Stimulated activated CD4-positive, alpha-beta T cell treated with anti-CD3 and anti-CD28 coated beads, Interleukin-2, amount 100 ng/mL, for 4 hours (primary cell): ENCODE measurements around the gene MDP1.

Experiments used
- DNase-seq: peaks from one replicate; pipeline ENCODE4 v3.0.0-alpha.2; 2020; ENCODE audit warnings: low read depth

MDP1 gene

DNA sequence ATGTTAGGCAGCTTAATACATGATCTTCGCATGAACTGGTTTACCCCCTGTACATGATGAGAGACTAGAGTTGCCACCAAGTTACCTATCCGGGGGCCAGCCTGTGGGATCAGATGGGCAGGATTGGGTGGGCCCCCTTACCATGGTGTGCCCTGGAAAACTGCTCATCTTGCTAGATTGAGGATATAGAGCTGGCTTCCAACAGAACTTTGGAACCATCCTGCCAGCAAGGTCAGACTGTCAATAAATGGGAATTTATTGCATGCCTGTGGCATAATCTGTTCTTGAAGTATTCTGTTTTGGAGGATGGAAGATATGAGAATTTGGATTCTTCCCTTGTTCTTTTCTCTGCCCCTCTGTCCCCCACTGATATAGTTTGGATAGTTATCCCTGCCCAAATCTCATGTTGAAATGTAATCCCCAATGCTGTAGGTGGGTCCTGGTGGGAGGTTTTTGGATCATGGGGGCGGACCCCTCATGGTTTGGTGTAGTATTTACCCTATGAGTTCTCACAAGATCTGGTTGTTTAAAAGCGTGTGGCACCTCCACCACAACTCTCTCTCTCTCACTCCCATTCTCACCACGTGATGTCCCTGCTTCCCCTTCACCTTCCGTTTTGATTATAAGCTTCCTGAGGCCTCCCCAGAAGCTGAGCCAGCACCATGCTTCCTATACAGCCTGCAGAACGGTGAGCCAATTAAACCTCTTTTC, 16.9 kb downstream of the MDP1 start:
- DNase-seq = no peak

DNA sequence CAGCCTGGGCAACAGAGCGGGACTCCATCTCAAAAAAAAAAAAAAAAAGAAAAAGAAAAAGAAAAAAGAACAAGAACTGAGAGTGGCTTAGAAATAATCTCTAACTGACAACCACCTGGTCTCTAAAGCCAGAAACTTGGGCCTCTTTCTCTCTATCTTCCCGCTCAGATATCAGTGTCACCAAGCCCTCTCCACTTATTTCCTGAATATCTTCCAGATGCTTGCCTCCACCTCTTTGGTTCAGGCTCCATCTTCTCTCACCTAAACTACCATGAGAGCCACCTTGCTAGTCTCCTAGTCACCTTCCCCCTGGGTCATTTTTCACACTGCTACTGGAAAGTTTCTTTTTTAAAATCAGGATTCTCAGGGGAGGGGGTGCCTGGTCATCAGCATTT, 18.8 kb downstream of the MDP1 start:
- DNase-seq = no peak

DNA sequence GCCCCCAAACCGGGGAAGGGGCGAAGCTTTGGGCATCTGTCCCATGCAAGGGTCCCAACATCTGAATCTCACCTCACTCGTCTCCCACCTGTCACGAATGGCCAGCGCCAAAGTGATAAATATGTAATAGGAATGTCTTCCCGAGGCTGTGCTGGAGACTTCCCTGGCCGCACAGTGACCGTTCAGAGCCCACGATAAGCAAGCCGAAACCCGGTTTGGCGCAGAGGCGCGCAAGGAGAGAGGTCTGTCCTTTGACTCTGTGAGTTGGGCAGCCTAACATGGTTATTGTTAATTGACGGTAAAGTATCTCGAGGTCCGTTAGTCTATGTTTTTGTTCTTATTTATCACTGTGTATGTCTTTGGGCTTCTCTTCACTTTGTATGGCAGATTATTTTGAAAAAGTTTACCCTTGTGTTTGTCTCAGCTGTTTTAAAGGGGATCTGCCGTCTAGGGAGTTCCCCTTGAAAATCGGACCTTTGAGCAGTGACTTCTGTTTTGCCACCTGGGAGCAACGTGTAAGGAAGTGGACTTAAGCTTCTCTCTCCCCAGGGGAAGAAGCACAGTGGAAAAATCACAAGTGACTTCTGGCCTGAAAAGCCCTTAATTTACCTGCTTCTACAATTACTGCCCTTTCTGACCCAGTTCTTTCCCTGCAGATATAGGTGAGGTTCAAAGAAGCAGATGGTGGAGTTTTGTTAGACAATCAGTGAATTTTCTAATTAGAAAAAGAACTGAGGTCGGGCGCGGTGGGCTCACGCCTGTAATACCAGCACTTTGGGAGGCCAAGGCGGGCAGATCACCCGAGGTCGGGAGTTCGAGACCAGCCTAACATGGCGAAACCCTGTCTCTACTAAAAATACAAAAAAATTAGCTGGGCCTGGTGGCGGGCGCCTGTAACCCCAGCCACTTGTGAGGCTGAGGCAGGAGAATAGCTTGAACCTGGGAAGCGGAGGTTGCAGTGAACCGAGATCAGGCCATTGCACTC, 19.5 kb downstream of the MDP1 start:
- DNase-seq = no peak

DNA sequence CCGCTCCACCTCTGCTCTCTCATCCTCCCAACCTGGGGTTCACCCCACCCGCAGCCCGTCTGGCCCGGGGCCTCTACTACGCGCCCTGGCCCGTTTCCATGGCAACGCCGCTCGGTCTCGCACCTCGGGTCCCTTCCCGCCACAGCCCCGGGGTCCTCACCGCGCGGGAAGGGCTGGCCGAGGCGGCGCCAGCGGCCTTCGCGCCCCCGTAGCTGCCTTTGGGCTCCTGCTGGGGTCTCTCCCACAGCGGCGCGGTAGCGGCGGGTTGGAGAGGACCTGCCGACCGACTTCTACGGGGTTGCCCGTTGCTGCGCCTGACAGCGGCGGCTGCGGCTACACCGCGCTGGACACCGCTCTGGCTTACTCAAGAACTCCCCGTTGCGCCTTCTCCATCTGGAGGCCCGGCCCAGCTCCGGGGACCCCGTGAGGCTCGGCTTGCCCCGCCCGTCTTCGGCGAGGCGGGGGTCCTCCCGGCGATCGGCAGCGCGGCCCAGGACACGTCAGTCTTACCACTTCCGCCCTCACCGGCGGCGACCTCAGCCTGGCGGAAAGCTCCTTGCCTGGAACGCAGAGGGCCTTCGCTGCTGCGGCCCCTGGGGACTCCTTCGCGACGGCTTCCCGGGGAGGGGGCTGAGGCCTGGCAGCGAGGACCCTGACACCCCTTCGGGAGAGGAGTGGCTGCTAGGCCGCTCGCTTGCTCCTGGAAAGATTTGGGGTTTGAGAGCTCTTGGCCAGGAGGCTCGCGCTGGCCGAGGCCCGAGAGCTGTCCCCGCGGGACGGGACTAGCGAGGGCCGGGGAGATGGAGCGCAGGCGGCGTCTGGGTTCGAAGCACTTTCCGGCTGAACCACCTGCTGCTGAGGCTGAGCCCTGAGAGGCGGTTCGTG, 20.4 kb downstream of the MDP1 start, which contains the start of gene TM9SF1:
TSS of gene TM9SF1 (minus strand) at position 256 of the 885 bp plus-strand sequence. CDS start 422 bp downstream, outside the sequence.
- peak; percentile 83 for DNase-seq

DNA sequence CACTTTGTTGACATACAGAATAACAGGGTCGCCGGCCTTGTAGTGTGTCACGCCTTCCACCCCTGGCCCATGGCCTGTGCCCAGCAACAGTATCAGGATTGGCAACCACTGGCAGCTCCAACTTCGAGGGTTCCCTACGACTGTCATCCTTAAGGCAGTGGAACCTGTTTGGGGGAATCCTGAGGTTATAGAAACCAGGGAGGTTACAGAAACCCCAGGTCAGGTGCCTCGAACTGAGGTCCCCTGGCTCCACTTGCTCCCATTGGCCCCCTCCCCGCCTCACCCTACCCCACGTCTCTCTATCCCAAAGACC, 21.0 kb downstream of the MDP1 start:
- DNase-seq = no peak

DNA sequence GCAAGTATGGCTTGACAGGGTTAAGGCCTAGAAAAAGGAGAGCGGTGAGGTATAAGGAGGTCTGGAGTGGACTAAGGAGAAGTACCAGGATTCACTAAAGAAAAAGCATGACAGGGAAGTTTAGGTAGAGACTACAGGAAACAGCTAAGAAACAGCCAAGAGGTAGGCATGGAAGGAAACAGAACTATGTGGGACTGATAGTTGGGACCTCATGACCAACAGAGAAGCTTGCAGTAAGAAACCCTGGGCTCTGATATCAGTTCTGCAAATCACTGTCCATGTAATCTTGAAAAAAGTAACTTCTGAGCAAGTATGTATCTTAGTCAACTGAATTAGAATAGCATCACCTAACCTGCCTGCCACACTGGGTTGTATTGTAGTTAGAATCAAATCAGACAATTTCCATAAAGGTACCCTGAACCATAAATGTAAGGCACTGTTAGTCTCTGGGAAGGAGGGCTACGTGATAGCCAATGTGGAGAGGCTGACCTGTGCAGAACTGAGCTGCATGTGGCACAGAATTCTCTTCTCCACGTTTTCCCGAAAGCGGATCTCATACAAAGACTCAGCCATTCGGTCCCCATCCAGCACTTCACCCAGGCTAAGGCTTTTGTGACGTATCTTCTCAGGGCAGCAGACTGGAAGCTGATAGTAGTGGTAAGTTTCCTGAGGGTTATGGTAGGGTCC, 21.5 kb downstream of the MDP1 start:
- no peak for DNase-seq

DNA sequence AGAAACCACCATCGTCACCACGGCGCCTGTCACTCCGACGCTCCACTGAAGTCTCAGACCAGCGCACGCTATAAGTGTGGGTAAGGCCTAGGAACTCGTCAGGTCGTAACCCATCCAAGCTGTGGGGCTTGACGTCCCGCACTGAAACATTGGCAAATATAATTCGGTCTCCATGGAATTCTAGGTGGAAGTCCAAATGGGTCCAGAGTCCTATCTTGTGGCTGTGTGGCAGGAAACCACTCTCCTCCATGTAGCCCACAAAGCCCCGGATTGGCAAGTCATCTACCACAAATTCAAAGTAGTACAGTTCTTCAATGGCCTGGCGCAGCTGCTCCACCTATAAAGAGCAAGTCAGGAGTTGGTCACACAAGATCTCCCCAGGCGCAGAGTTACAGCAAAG, 22.9 kb downstream of the MDP1 start:
- DNase-seq = no peak

DNA sequence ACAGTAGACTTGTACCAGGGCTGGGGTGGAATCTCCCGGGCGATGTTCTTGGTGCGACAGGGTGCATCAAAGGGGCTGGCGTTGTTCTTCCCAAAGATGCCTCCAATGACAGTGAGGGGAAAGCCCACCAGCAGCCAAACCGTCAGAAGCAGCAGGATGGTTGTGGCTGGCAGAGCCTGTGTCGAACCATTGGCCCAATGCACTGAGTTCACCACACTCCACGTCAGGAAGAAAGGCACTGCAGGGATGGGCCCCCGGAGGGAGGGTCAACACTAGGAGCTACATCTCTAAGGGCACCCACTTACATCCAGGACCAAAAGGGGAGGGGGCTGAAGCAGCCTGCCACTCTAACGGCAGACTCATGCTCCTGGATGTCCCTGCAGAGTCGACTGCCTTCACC, 25.4 kb downstream of the MDP1 start:
- no peak for DNase-seq

DNA sequence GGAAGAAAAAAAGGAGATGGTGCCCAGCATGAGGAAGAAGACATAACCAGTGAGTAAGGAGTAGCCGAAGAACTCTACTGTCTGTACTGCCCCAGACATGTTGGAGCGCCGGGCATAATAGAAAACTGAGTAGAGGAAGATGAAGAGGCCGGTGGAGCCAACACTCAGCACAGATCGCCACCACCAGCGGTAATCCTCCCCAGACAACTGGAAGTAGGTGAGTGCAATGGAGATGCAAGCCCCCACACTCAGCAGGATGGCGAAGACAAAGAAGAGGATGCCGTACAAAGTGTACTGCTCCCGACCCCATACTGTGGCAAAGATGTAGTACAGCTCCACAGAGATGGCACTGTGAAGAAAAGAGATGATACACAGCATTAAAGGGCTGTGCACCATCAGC, 26.4 kb downstream of the MDP1 start:
- DNase-seq = no peak

DNA sequence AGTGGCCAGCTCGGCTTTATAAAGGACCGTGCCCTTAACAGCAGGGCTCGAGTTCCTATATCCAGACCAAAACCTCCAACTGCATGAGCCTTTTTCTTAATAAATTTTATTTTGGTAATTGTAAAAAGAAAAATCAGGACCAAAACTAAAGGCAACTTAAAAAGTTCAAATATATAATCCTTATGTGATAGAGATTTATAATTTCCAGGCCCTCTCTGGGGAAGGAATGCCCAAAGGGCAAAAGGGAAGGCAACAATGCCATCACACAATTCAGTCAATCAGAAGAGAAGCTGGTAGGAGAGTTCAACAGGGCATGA, 26.8 kb downstream of the MDP1 start:
- DNase-seq = no peak

DNA sequence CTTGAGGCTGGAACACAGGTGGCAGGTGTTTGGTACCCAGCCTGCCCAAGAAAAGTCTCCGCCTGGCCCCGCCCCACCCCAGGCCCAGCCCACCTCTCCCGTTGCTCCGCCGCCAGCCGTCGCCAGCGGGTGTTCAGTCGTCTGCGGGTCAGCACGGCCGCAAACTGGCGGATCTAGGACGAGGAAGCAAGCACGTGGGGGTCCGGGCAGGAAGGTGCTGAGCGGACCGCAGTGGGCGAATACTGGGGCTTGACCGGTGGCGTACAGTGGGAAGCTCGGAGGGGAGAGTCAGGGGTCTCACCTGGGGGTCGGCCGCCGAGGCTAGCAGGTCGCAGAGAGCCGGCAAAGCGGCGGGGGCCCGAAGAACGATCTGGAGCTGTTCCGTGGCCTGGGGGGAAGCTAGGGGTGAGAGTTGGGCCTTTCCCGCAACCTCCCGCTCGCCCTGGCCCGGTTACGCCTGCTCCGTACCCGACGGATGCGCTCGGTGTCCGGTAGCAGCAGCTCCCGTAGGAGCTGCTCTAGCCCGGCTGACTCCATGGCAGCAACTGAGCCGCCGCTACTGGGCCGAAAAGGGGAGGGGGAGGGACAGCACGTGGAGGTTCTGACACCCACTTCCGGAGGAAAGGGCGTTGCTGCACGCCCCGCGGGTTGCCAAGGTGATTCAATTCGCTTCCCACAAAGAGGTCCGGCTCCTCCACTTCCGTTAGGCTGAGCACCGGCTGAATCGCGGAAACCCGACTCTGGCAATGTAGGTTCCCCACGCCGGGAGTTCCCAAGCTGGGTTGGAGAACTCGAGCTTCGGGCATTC, 27.4 kb downstream of the MDP1 start, which contains the start of gene IPO4:
TSS of gene IPO4 (minus strand) at position 566 of the 808 bp plus-strand sequence. CDS start at position 537, 29 bp downstream.
- peak; percentile 95 for DNase-seq

DNA sequence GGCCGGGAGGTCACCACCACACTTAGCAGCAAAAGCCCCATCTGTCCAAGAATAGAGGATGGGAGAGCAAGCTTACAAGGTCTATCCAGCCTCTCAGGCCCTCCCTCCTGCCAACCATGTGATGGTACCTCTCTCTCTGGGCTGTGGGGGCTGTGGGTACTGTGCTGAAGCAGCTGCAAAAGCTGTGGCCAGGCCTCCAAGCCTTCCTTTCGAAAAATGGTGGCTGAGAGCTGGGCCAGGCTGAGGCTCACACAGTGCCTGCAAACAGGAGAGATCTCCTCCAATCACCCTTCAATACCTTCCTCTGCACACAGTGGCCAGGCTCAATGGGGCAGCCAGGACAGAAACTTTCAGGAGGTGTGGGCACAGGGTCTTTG, 28.3 kb downstream of the MDP1 start:
- DNase-seq = no peak

DNA sequence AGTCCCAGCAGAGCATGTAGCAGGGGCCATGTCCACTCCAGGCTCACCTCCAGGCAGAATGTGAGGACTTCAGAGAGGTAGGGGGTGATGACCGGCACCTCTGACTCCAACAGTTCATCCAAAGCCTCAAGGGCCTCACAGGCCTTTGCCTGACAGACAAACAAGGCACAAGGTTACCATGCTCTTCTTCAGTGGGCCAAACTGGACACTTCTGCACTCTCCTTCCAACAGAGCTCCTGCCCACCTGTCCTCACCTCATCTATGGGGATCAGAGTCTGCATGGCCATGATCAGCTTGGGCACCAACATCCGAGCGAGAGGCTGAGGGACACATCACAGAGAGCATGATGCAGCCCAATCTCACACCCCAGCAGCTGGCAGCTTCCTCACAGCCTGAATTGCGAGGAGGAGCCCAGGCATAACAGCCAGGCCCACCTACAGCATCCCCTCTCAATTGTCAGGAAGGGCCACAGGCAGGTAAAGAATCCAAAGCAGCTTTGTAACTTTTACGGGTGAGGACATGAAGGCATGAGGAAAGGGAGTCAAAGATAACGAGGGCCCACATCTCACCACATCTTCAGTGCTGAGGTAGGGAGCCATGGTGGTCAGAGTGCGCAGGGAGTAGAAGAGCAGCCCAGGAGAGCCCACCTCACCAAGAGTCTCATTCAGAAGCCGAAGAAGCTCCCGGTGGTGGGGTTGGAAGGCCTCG, 28.9 kb downstream of the MDP1 start:
- no peak for DNase-seq

DNA sequence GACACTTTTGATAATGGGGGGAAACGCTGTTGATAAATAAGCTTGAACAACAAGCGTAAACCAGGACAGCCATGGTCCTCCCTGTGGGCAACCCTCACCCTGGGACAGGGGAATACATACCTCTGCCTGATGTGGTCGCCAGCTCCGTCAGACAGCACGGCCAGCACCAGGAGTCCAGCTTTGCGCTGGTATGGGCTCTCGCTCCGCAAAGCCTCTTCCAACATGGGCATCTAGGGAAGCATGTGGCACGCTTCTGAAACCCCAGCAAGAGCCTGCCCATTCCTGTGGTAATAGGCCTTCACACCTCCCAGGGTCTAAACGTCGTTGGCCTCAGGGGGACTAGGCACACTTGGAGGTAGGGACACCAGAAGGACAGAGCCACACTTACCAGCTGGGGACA, 30.1 kb downstream of the MDP1 start:
- DNase-seq = no peak

DNA sequence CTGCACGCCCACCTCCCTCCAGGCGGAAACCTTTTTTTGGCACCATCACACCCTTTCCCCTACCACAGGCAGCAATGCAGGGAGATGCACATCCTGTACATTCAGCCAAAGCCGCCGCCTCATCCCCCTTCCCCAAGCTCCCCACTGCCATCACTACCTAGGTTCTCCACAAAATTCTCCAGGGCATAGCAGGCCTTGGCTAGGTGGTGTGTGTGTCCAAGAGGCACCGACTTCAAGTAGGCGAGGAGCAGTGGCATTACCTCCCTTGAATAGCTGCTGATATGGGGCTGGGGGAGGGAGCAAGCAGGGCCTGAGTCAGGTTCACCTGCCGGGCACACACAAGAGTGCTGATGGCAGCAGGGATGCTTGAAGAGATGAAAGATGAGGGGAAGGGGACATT, 30.8 kb downstream of the MDP1 start:
- DNase-seq = no peak

DNA sequence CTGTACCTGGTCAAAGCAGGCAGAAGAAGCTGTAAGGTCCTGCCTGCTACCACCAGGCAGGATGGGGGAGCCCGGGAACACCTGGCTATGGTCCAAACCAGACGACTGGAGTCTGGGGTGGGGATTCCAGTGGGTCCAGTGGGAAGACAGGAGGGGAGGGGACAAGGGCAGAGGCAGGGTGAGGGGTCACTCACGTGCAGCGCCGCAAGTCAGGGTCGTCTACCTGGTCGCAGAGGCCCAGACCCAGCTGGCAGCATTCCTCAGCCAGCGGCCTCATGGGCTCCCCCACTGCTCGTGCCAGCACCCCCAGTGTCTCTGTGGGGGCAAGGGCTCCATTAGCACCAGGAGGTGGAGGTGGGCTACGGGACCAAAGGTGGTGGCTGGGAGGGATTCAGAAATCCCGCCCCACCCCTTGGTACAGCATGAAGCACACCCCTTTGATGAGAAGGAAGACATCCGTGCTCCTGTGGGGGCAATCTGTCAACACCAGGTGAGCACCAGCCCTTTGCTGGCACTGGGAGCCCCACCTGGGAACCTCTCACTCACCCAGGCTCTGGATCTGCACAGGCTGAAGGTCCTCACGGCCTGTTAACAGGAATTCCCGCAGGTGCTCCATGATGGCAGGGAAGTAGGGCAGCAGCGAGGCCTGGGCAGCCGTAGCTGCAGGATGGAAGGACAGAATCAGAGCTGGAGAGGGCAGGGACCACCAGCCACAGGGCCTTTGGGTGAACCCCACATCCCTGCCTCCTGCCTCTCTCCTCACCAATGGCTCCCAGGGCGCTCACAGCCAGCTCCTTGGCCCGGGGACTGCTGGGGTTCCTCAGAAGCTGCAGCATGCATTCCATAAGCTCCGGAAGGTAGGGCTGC, 31.5 kb downstream of the MDP1 start:
- DNase-seq = no peak

DNA sequence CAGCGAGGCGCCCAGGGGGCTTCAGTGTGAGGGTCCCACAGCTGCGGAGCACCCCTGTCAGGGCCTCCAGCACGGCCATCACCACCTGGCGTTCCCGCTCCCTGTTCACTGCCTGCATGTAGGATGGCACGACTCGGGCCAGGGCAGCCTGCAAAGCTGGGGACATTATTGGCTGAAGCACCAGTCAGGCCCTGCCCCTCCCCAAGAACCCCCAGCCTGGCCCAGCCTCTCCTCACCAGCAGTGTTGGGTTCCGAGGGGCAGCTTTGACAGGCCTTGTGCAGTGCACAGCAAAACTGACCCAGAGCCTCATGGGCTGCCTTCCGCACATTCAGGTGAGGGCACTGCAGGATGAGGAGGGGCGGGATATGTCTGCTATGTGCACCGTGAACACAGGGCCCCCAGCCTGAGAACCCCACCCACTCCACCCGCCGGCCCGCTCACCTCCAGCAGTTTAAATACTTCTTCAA, 32.8 kb downstream of the MDP1 start:
- DNase-seq = no peak

DNA sequence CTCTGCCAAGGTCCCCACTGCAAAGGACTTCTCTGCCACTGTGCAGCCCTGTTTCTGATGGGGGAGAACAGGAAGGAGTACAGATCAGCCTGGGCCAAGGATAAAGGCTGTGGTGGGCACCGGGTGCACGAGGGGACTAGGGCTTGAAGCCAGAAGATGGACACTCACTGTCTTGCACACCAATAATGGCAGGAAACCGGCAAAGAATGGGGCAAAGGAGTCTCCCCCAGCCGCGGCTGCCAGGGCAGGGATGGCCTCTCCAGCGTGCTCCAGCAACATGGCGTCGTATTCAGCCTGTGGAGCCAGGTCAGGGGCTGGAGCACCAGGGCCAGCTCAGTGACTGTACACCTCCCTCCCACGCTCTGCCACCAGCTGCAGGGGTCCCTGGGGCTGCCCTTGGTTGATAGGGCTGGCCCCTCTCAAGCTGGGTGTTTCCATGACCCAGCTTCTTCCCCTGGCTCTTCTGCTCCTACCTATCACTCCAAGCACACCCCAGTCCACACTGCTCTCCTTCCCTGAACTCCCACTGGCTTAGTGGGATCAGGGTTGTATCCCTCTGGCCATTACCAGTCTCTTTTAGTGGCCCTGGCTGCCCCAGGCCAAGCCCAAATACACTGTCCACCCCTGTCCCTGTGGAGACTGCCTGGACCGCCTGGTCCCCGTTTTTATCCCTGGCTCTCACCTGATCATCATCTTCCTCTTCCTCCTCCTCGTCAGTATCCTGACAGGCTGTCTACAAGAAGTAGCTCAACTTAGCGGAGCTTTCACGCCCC, 33.6 kb downstream of the MDP1 start:
- DNase-seq = no peak
